ENCODE data around the gene PDSS2.
"Not testable (repeated sequence)": the region's sequence is repeated elsewhere in the genome, so short reads cannot be mapped to it uniquely, and the experiment has no call there.

DNA sequence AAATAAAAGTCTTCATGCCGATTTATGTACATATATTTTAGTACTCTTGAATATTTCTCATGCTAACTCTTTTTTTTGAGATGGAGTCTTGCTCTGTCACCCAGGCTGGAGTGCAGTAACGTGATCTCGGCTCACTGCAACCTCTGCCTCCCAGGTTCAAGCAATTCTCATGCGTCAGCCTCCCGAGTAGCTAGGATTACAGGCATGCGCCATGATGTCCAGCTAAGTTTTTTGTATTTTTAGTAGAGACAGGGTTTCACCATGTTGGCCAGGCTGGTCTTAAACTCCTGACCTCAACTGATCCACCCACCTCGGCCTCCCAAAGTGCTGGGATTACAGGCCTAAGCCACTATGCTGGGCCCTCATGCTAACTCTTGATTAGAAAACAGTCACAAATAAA is 179.4 kb downstream of the PDSS2 start:
- TF ChIP-seq, protein P1, sequence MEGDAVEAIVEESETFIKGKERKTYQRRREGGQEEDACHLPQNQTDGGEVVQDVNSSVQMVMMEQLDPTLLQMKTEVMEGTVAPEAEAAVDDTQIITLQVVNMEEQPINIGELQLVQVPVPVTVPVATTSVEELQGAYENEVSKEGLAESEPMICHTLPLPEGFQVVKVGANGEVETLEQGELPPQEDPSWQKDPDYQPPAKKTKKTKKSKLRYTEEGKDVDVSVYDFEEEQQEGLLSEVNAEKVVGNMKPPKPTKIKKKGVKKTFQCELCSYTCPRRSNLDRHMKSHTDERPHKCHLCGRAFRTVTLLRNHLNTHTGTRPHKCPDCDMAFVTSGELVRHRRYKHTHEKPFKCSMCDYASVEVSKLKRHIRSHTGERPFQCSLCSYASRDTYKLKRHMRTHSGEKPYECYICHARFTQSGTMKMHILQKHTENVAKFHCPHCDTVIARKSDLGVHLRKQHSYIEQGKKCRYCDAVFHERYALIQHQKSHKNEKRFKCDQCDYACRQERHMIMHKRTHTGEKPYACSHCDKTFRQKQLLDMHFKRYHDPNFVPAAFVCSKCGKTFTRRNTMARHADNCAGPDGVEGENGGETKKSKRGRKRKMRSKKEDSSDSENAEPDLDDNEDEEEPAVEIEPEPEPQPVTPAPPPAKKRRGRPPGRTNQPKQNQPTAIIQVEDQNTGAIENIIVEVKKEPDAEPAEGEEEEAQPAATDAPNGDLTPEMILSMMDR (IDR thresholded peaks at IDR 0.05 in 8 of 11, conservative IDR thresholded peaks at IDR 0.05 in 3 of 11): not testable (repeated sequence)
- TF ChIP-seq POLR2AphosphoS5, POLR2A (IDR thresholded peaks at IDR 0.05): not testable (repeated sequence)
